Measurements from ENCODE around the gene KIF16B. TPM values are rescaled to one million over a fixed set of nuclear protein-coding genes. Genes with fewer than 3 reads are reported as not detected.

The KIF16B gene
- total and polyA plus RNA-seq, 2 experiments from 2014 or later, result 8.2 to 26.5 TPM

- H3K27me3 ChIP-seq, result no peaks in the 10 kb centered on the region
- no peak overlapping the region for H3K4me3 ChIP-seq
- H3K36me3 ChIP-seq, result no peaks in the 10 kb centered on the region
- no peaks in the 10 kb centered on the region for H3K9me3 ChIP-seq (ENCODE audit: low read depth)
- no peaks in the 10 kb centered on the region for H3K4me1 ChIP-seq (ENCODE audit: low read depth)
- no peak overlapping the region for H3K27ac ChIP-seq
- no peak for TF ChIP-seq CTCF (IDR thresholded peaks at IDR 0.05; ENCODE audit: low read depth, low read length)
- no peak for DNase-seq (ENCODE audit: low read depth in 1 of 2, low spot score in 1 of 2)
Measured at GRCh38 chr20:16486532-16486931, 86.7 kb downstream of the KIF16B start.

GRCh38 chr20:16485401-16485800, 87.8 kb downstream of the KIF16B start:
- H3K4me3 ChIP-seq, result no peak overlapping the region
- H3K4me1 ChIP-seq (ENCODE audit: low read depth), result no peaks in the 10 kb centered on the region
- H3K9me3 ChIP-seq (ENCODE audit: low read depth), result no peaks in the 10 kb centered on the region
- H3K27ac ChIP-seq, result no peak overlapping the region
- no peaks in the 10 kb centered on the region for H3K36me3 ChIP-seq
- DNase-seq (ENCODE audit: low read depth in 1 of 2, low spot score in 1 of 2), result no peak
- TF ChIP-seq CTCF (IDR thresholded peaks at IDR 0.05; ENCODE audit: low read depth, low read length), result no peak
- H3K27me3 ChIP-seq, result no peaks in the 10 kb centered on the region

GRCh38 chr20:16483024-16483423, 90.2 kb downstream of the KIF16B start:
- Histone ChIP-seq H3K27ac (no peak overlapping the region), H3K4me3 (no peak overlapping the region), H3K9me3 (ENCODE audit: low read depth) (no peaks in the 10 kb centered on the region), H3K27me3 (no peaks in the 10 kb centered on the region), H3K4me1 (ENCODE audit: low read depth) (no peaks in the 10 kb centered on the region), H3K36me3 (no peaks in the 10 kb centered on the region)
- no peak for DNase-seq (ENCODE audit: low read depth in 1 of 2, low spot score in 1 of 2)
- no peak for TF ChIP-seq CTCF (IDR thresholded peaks at IDR 0.05; ENCODE audit: low read depth, low read length)

- Histone ChIP-seq H3K27ac (no peak overlapping the region), H3K27me3 (no peaks in the 10 kb centered on the region), H3K4me3 (no peak overlapping the region), H3K4me1 (ENCODE audit: low read depth) (no peaks in the 10 kb centered on the region), H3K9me3 (ENCODE audit: low read depth) (no peaks in the 10 kb centered on the region), H3K36me3 (no peaks in the 10 kb centered on the region)
- no peak for TF ChIP-seq CTCF (IDR thresholded peaks at IDR 0.05; ENCODE audit: low read depth, low read length)
- DNase-seq (ENCODE audit: low read depth in 1 of 2, low spot score in 1 of 2), result no peak
Measured at GRCh38 chr20:16481977-16482376, 91.3 kb downstream of the KIF16B start.

GRCh38 chr20:16479666-16480065, 93.6 kb downstream of the KIF16B start:
- no peak for TF ChIP-seq CTCF (IDR thresholded peaks at IDR 0.05; ENCODE audit: low read depth, low read length)
- no peak for DNase-seq (ENCODE audit: low read depth in 1 of 2, low spot score in 1 of 2)
- H3K27me3 ChIP-seq, result no peaks in the 10 kb centered on the region
- H3K9me3 ChIP-seq (ENCODE audit: low read depth), result no peaks in the 10 kb centered on the region
- no peaks in the 10 kb centered on the region for H3K36me3 ChIP-seq
- no peak overlapping the region for H3K4me3 ChIP-seq
- H3K27ac ChIP-seq, result no peak overlapping the region
- H3K4me1 ChIP-seq (ENCODE audit: low read depth), result no peaks in the 10 kb centered on the region

GRCh38 chr20:16477632-16478031, 95.6 kb downstream of the KIF16B start:
- H3K4me1 ChIP-seq (ENCODE audit: low read depth), result no peaks in the 10 kb centered on the region
- no peaks in the 10 kb centered on the region for H3K9me3 ChIP-seq (ENCODE audit: low read depth)
- no peak for DNase-seq (ENCODE audit: low read depth in 1 of 2, low spot score in 1 of 2)
- no peak overlapping the region for H3K27ac ChIP-seq
- H3K4me3 ChIP-seq, result no peak overlapping the region
- H3K27me3 ChIP-seq, result no peaks in the 10 kb centered on the region
- H3K36me3 ChIP-seq, result no peaks in the 10 kb centered on the region
- no peak for TF ChIP-seq CTCF (IDR thresholded peaks at IDR 0.05; ENCODE audit: low read depth, low read length)
